Measurements from ENCODE around the gene CLPTM1L.
"Not testable (repeated sequence)": the region's sequence is repeated elsewhere in the genome, so short reads cannot be mapped to it uniquely, and the experiment has no call there.

Gene CLPTM1L

DNA sequence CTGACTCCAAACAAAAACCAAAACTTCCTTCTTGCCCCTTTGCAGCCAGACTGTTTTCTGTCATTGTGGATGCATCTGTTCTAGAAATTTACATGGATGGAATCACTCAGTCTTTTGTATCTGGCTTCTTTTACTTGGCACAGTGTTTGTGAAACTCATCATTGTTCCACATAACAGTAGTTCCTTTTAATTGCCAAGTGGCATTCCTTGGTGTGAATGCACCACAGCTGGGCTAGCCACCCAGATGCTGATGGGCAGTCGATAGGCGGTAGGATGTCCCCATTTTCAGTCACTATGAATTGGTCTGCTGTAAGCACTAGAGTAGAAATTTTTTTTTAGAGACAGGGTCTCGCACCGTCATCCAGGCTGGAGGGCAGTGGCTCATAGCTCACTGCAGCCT lies 6.3 kb upstream of the CLPTM1L start:
- no peak overlapping the region for H3K4me3 ChIP-seq (ENCODE audit: low read length)
- H3K4me1 ChIP-seq (ENCODE audit: control insufficient read depth, insufficient read depth, low read length): no peaks in the 10 kb centered on the region
- no peaks in the 10 kb centered on the region for H3K36me3 ChIP-seq (ENCODE audit: control insufficient read depth, insufficient read depth, low read length)
- DNase-seq (ENCODE audit: low read depth, low spot score): no peak
- WGBS (ENCODE audit: insufficient coverage, insufficient read length): no CpG with 5 or more reads among the region's 4 CpGs
- no peaks in the 10 kb centered on the region for H3K9me3 ChIP-seq (ENCODE audit: control insufficient read depth, insufficient read depth, low read length)
- no peak overlapping the region for H3K27ac ChIP-seq (ENCODE audit: low read length)
- no peaks in the 10 kb centered on the region for H3K27me3 ChIP-seq (ENCODE audit: control insufficient read depth, insufficient read depth, low read length)

DNA sequence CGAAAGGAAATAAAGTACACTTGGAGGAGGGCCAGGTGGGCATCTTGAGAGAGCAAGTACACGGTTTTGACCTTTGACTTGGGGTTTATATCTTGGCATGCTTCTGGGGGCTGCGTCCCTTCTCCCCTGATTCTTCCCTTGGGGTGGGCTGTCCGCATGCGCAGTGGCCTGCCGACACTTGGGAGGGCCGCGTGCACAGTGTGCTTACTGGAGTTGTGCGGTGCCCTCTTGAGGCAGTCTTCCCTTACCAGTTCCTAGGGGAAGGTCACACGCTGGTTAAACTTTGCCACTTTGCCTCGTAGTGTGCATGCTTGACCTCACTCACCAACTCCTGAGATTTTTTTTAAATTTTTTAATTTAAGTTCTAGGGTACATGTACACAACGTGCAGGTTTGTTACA lies 4.3 kb upstream of the CLPTM1L start:
- Histone ChIP-seq H3K27me3 (ENCODE audit: control insufficient read depth, insufficient read depth, low read length) (no peaks in the 10 kb centered on the region), H3K4me1 (ENCODE audit: control insufficient read depth, insufficient read depth, low read length) (no peaks in the 10 kb centered on the region), H3K4me3 (ENCODE audit: low read length) (no peak overlapping the region), H3K9me3 (ENCODE audit: control insufficient read depth, insufficient read depth, low read length) (no peaks in the 10 kb centered on the region), H3K27ac (ENCODE audit: low read length) (no peak overlapping the region), H3K36me3 (ENCODE audit: control insufficient read depth, insufficient read depth, low read length) (no peaks in the 10 kb centered on the region)
- no peak for DNase-seq (ENCODE audit: low read depth, low spot score)
- no CpG with 5 or more reads among the region's 12 CpGs for WGBS (ENCODE audit: insufficient coverage, insufficient read length)

DNA sequence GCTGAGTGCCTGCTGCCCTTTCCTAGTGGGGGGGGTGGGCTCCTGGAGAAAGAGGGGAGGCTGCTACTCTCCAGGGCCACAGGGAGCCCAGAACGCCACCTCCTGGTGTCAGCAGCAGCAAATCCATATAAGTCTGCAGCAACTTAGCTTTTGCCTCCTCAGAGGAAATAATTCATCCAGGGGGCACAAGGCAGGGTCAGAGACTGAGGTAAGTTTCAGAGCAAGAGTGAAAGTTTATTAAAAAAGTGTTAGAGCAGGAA lies 4.0 kb upstream of the CLPTM1L start:
- Histone ChIP-seq H3K27ac (ENCODE audit: low read length) (no peak overlapping the region), H3K27me3 (ENCODE audit: control insufficient read depth, insufficient read depth, low read length) (no peaks in the 10 kb centered on the region), H3K36me3 (ENCODE audit: control insufficient read depth, insufficient read depth, low read length) (no peaks in the 10 kb centered on the region), H3K4me3 (ENCODE audit: low read length) (no peak overlapping the region), H3K4me1 (ENCODE audit: control insufficient read depth, insufficient read depth, low read length) (no peaks in the 10 kb centered on the region; the same call in 1 of the 2 replicates), H3K9me3 (ENCODE audit: control insufficient read depth, insufficient read depth, low read length) (no peaks in the 10 kb centered on the region)
- DNase-seq (ENCODE audit: low read depth, low spot score): no peak
- no CpG with 5 or more reads among the region's 1 CpG for WGBS (ENCODE audit: insufficient coverage, insufficient read length)

DNA sequence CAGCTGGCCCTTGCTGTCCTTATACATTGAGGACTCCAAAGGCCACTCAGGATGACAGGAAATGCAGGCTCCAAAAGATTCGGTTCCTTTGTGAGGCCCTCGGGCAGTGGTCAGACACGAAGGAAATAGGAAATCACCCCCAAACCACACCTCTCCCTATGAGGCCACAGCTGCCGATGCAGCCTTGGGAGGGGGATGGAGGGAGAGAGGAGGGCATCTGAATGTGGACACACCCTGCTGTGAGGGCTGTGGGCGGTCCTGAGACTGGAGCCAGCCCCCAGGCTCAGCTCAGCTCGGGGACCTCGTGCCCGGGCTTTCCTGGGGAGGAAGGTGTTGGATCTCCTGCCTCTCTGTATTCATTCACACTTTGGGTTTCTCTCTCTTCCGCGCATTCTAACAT lies 2.7 kb upstream of the CLPTM1L start:
- DNase-seq (ENCODE audit: low read depth, low spot score): no peak
- Histone ChIP-seq H3K27ac (ENCODE audit: low read length) (no peak overlapping the region), H3K4me3 (ENCODE audit: low read length) (no peak overlapping the region), H3K4me1 (ENCODE audit: control insufficient read depth, insufficient read depth, low read length) (no peaks in the 10 kb centered on the region; the same call in 1 of the 2 replicates), H3K9me3 (ENCODE audit: control insufficient read depth, insufficient read depth, low read length) (no peaks in the 10 kb centered on the region), H3K36me3 (ENCODE audit: control insufficient read depth, insufficient read depth, low read length) (no peaks in the 10 kb centered on the region; the same call in 1 of the 2 replicates), H3K27me3 (ENCODE audit: control insufficient read depth, insufficient read depth, low read length) (no peaks in the 10 kb centered on the region)
- no CpG with 5 or more reads among the region's 10 CpGs for WGBS (ENCODE audit: insufficient coverage, insufficient read length)

DNA sequence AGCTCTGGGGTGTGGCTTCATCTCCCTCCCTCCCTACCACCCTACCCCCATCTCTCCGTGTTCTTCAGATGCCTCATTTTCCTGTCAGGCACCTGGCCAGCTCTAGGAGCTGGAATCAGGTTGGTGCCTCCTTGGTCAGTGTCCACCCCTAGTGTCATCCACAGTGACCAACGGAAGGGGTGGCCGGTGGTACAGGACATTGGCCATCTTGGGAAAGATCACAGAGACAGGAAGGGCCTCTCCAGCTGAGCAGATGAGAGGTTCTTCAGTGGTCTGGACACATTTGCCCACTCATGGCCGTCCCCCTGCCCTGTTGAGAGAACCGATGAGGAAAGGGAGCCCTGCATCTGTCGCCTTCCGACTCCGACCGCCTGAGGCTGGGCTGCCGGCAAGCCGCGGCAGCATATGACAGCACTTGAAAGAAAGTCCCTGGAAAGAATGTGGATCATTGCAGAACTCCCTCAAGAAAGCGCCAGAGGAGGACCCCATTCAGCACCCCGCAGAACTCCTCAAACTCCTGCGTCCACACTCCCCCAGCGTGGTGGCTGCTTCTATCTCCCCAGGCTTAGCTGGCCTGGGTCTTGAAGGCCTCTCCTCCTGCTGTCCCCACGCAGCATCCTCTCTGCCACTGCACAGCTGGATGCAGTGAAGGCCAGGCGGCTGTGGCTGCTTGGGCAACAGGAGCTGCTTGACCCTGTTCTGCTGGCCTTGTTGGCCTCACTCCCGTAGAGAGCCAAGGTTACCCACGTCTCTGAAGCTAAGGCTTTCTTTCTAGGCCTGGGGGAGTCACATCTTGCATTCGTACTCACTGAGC lies 1.9 kb upstream of the CLPTM1L start:
- Histone ChIP-seq H3K9me3 (ENCODE audit: control insufficient read depth, insufficient read depth, low read length) (no peaks in the 10 kb centered on the region), H3K36me3 (ENCODE audit: control insufficient read depth, insufficient read depth, low read length) (peaks cover 5% of the 10 kb centered on the region), H3K4me3 (ENCODE audit: low read length) (no peak overlapping the region), H3K27me3 (ENCODE audit: control insufficient read depth, insufficient read depth, low read length) (no peaks in the 10 kb centered on the region), H3K27ac (ENCODE audit: low read length) (no peak overlapping the region), H3K4me1 (ENCODE audit: control insufficient read depth, insufficient read depth, low read length) (no peaks in the 10 kb centered on the region; the same call in 1 of the 2 replicates)
- no peak for DNase-seq (ENCODE audit: low read depth, low spot score)
- no CpG with 5 or more reads among the region's 21 CpGs for WGBS (ENCODE audit: insufficient coverage, insufficient read length)

DNA sequence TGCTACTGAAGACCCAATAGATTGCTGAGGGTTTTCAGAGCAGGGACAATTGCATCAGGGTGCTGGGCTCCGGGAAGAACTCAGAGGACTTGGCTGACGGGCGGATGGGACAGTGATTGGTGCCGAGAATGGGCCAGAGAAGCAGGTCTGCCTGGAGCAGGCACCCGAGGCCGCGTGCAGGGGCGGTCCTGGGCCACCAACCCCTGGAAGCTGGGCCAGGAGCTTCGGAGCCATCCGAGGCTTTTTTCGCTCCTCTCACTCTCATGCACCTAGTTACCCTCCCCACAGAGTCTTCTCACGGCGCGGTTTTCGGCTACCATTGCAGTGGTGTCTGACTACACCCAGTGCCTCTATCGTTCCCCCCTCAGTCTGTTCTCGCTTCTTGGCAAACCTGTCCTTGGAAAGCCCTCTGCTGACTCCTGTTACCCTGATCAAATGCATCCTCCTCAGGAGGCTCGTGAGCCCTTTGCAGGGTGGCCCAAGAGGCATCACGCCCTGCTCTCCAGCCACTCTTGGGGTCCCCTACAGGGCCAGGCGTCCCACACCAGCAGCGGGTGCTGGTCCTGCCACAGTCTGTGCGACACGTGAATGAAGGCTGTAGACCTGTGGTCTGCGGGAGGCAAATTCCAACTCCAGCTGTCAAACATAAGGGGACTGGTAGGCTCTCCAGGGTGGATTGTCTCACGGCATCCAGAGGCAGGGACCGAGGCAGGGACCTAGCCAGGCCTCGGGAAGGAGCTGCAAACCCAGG lies 1.2 kb upstream of the CLPTM1L start:
- peaks cover 11% of the 10 kb centered on the region for H3K36me3 ChIP-seq (ENCODE audit: control insufficient read depth, insufficient read depth, low read length)
- no peaks in the 10 kb centered on the region for H3K27me3 ChIP-seq (ENCODE audit: control insufficient read depth, insufficient read depth, low read length)
- H3K27ac ChIP-seq (ENCODE audit: low read length): no peak overlapping the region
- no peaks in the 10 kb centered on the region; the same call in 1 of the 2 replicates for H3K4me1 ChIP-seq (ENCODE audit: control insufficient read depth, insufficient read depth, low read length)
- H3K9me3 ChIP-seq (ENCODE audit: control insufficient read depth, insufficient read depth, low read length): no peaks in the 10 kb centered on the region
- WGBS (ENCODE audit: insufficient coverage, insufficient read length): no CpG with 5 or more reads among the region's 27 CpGs
- peak overlapping the region; percentile 54; the same call in 1 of the 2 replicates for H3K4me3 ChIP-seq (ENCODE audit: low read length)
- DNase-seq (ENCODE audit: low read depth, low spot score): no peak

DNA sequence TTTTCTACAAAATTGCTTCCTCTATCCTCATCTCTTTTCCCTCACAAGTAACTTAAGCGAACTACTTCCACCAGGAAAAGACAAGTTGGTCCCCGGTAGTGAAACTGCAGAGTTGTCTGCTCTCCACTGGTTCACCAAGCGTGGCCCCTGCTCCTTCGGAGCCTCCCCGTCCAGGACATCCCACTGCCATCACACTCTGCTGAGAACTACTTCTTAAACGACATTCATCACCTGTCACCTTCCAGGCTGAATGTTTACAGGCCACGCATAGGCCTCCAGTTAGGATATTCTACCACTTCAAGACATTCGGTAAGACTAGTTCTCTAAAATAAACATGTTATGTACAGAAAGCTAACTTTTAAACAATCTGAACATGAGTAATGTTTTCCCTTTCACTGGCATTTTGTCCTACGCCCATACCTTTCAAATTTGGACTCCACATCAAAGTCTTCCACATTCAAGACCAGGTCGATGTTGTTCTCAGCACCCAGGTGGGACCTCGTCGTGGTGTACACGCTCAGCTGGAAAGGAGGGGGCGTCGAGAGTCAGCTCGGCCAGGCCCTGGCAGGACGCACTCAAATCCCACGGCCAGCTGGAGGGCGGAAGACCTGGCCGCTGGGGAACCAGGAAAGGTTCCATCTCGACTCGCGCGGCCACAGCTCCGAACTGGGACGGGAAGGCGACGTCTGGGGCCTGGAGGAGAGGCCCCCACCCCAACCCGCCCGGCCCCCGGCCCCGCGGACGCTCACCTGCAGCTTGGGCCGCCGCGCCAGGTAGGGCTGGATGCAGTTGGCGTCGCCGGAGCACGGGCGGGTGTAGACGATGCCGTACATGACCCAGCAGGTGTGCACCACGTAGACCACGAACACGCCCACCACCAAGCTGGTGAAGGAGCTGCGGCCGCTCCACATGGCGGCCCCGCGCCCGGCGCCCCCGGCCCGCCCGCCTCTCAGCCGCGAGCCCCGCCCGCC lies 683 bp downstream of the CLPTM1L start:
- Histone ChIP-seq H3K36me3 (ENCODE audit: control insufficient read depth, insufficient read depth, low read length) (peaks cover 11% of the 10 kb centered on the region), H3K4me3 (ENCODE audit: low read length) (peak overlapping the region; percentile 54; the same call in 1 of the 2 replicates), H3K4me1 (ENCODE audit: control insufficient read depth, insufficient read depth, low read length) (no peaks in the 10 kb centered on the region; the same call in 1 of the 2 replicates), H3K27me3 (ENCODE audit: control insufficient read depth, insufficient read depth, low read length) (no peaks in the 10 kb centered on the region), H3K9me3 (ENCODE audit: control insufficient read depth, insufficient read depth, low read length) (no peaks in the 10 kb centered on the region), H3K27ac (ENCODE audit: low read length) (no peak overlapping the region)
- DNase-seq (ENCODE audit: low read depth, low spot score): no peak
- WGBS (ENCODE audit: insufficient coverage, insufficient read length): no CpG with 5 or more reads among the region's 61 CpGs

DNA sequence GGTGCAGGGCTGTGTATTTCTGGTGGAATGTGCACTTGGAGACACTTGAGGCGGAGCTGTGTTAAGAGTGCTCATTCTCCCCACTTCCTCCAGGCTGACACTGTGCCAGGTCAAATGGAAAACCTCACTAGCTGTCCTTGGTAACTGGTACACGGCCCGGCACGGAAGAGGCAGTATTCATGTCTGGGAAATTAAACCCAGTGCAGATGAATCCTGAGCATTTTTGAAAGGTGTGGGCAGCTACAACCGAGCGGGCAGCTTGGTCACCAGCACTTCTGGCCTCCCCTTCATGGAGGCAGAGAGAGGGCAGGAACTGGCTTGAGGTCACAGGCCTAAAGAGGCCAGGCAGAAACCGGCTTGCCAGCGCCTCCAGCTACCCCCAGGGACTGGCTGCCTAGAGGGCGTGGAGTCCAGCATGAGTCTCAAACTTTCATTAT lies 1.6 kb downstream of the CLPTM1L start:
- Histone ChIP-seq H3K9me3 (ENCODE audit: control insufficient read depth, insufficient read depth, low read length) (no peaks in the 10 kb centered on the region), H3K36me3 (ENCODE audit: control insufficient read depth, insufficient read depth, low read length) (peaks cover 15% of the 10 kb centered on the region), H3K4me1 (ENCODE audit: control insufficient read depth, insufficient read depth, low read length) (no peaks in the 10 kb centered on the region; the same call in 1 of the 2 replicates), H3K27ac (ENCODE audit: low read length) (no peak overlapping the region), H3K27me3 (ENCODE audit: control insufficient read depth, insufficient read depth, low read length) (no peaks in the 10 kb centered on the region), H3K4me3 (ENCODE audit: low read length) (no peak overlapping the region)
- WGBS (ENCODE audit: insufficient coverage, insufficient read length): no CpG with 5 or more reads among the region's 9 CpGs
- DNase-seq (ENCODE audit: low read depth, low spot score): no peak

DNA sequence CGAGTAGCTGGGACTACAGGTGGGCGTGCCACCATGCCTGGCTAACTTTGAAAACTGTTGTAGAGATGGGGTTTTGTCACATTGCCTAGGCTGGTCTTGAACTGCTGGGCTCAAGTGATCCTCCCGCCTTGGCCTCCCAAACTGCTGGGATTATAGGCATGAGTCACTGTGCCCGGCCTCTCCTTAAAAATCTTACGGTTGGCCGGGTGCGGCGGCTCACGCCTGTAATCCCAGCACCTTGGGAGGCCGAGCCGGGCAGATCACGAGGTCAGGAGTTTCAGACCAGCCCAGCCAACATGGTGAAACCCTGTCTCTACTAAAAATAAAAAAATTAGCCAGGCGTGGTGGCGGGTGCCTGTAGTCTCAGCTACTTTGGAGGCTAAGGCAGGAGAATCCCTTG lies 2.2 kb downstream of the CLPTM1L start:
- not testable (repeated sequence) for H3K27me3 ChIP-seq (ENCODE audit: control insufficient read depth, insufficient read depth, low read length); DNase-seq (ENCODE audit: low read depth, low spot score); H3K9me3 ChIP-seq (ENCODE audit: control insufficient read depth, insufficient read depth, low read length); H3K4me1 ChIP-seq (ENCODE audit: control insufficient read depth, insufficient read depth, low read length); H3K4me3 ChIP-seq (ENCODE audit: low read length); H3K27ac ChIP-seq (ENCODE audit: low read length)
- WGBS (ENCODE audit: insufficient coverage, insufficient read length): no CpG with 5 or more reads among the region's 14 CpGs
- peaks cover 20% of the 10 kb centered on the region for H3K36me3 ChIP-seq (ENCODE audit: control insufficient read depth, insufficient read depth, low read length)

DNA sequence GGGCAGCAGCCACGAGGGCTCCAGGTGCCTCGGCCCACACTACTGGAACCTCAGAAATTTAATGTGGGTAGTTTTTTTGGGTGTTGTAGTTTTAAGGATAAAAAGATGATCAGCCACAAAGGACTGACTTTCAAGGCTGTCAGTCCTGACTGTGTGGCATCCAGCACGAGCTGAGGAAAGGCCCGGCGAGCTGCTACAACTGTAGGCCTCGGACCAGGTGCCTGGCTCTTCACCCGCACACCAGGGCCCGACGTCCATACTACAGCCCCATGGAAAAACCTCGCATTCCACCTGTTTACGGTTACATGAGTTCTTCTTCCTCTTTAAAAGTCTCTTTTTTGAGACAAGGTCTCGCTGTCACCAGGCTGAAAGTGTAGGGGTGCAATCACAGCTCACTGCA lies 2.6 kb downstream of the CLPTM1L start:
- no peaks in the 10 kb centered on the region for H3K9me3 ChIP-seq (ENCODE audit: control insufficient read depth, insufficient read depth, low read length)
- no CpG with 5 or more reads among the region's 12 CpGs for WGBS (ENCODE audit: insufficient coverage, insufficient read length)
- DNase-seq (ENCODE audit: low read depth, low spot score): no peak
- H3K36me3 ChIP-seq (ENCODE audit: control insufficient read depth, insufficient read depth, low read length): peaks cover 25% of the 10 kb centered on the region
- no peaks in the 10 kb centered on the region for H3K27me3 ChIP-seq (ENCODE audit: control insufficient read depth, insufficient read depth, low read length)
- H3K4me1 ChIP-seq (ENCODE audit: control insufficient read depth, insufficient read depth, low read length): no peaks in the 10 kb centered on the region; the same call in 1 of the 2 replicates
- no peak overlapping the region for H3K4me3 ChIP-seq (ENCODE audit: low read length)
- H3K27ac ChIP-seq (ENCODE audit: low read length): no peak overlapping the region
